ENCODE results near the gene ENOX1.

ENOX1 gene

DNA sequence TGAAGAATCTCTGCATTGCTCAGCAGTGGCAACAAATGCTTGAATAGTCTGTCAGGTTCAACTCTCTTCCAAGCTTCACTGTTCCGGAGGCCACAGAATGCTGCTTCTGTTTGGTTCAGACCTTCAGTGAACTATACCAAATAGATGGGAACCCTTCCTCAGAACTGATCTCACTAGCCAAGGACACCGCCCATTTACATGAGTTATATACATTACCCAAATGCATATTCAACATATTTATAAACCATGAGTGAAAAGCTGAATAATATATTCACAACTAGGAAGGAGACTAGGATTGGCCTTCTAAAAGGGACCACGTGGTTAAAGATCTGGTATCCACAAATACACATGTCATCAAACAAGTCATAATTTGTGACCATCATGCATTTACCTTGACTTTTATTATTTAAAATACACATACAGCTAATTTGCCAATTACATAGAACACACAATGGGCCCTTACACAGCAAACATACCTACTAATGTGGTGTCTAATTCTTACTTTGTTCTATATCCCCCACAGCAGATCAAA lies 49.3 kb downstream of the ENOX1 start:
- FAIRE-seq: no peak

GRCh38 chr13:43732726-43733125 lies 54.0 kb downstream of the ENOX1 start:
- no peak for FAIRE-seq

DNA sequence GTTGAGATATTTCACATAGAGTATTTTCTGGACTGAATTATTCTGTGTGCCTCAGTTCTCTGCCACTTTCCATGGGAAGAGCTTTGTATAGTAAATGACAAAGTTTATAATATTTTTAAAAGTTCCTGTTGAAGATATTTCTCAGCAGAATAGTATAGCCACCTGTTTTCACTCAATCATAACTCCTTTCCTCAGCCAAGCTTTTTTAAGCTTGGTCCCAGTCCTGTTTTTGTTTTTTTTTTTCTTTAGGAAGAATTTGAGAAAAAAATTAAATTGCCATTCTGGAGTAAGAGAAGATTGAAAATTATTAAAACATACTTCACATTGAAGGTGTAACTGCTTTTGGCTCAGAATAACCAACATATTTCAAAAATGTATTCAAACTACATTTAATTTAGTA lies 55.5 kb downstream of the ENOX1 start:
- no peak for FAIRE-seq

DNA sequence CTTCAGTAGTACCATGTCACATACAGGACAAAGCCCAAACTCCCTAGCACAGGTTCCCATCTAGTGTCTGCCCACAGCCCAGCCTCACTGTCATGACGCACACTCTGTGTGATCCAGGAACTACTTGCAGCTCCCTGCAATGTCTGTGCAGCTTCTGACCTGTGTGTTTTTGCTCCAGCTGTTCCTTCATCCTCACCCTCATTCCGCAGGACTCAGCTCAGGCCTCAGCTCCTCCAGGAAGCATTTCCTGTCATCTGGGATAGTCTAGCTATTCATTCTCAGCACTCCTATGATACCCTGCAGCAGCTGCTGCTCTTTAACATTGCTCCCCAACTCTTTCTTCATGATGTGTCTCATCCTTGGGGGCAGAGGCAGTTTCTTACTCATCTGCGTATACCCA lies 56.1 kb downstream of the ENOX1 start:
- FAIRE-seq: no peak

- FAIRE-seq: no peak
Observed at GRCh38 chr13:43728421-43728820, 58.4 kb downstream of the ENOX1 start.

- no peak for FAIRE-seq
Observed at GRCh38 chr13:43727856-43728255, 58.9 kb downstream of the ENOX1 start.

DNA sequence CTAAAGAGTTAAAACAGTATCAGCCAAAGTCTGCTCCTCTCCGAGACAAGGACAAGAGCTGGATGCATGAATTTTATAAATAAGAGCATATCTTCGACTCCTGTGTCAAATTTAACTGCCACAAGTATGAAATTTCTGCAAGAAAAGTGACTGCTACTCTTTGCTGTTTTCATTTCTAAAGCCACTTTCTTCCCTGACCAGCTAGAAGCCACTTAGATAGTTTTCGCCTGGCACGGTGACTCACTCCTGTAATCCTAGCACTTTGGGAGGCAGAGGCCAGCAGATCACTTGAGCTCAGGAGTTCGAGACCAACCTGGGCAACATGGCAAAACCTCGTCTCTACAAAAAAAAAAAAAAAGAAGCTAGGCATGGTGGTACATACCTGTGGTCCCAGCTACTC lies 61.3 kb downstream of the ENOX1 start:
- no peak for FAIRE-seq

GRCh38 chr13:43720780-43721397 lies 65.9 kb downstream of the ENOX1 start:
- no peak for FAIRE-seq

- no peak for FAIRE-seq
Observed at GRCh38 chr13:43698758-43699157, 88.0 kb downstream of the ENOX1 start.

DNA sequence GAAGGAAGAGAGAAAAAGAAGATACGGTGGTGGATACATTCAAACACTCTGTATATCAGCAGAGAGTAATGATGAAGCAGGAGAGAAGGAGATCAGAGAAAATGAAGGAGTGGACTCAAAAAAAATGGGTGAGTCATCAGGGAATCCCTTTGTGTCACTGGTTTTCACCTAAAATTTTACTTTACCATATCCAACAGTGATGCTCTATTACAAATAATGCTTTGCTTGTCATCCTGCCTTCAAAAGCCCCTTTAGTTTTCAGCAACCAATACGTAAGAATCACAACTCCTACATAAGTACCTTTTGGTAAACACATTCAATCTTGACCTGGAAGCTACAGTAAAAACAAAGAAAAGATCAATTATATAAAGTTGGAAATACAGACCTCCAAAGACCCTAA lies 88.8 kb downstream of the ENOX1 start:
- FAIRE-seq: no peak

- FAIRE-seq: no peak
Observed at GRCh38 chr13:43697323-43697722, 89.4 kb downstream of the ENOX1 start.

DNA sequence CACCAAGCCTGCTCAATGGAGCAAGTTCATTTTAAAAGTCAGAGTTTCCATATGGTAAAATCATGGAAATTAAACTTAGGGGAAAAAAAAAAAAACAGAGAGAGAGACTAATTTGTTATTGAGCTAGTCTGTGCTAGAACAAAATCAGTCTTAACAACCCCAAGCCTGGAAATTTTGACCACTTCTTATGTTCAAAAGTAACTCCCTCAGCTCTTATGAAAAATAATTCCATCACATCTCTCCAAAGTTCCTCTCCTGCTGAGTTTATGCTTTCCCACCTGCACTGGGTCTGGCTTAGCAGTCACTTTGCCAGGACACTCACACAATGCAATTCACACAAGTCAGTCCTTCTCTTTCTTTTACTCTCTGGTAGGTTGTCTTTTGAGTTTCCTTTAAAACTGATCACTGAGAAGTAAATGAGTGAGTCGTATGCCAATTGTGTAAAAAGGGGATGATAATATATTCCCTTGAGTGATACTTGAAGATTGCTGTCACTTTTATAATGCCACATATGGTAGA lies 92.6 kb downstream of the ENOX1 start:
- FAIRE-seq: no peak

- FAIRE-seq: no peak
Observed at GRCh38 chr13:43693639-43694038, 93.1 kb downstream of the ENOX1 start.

DNA sequence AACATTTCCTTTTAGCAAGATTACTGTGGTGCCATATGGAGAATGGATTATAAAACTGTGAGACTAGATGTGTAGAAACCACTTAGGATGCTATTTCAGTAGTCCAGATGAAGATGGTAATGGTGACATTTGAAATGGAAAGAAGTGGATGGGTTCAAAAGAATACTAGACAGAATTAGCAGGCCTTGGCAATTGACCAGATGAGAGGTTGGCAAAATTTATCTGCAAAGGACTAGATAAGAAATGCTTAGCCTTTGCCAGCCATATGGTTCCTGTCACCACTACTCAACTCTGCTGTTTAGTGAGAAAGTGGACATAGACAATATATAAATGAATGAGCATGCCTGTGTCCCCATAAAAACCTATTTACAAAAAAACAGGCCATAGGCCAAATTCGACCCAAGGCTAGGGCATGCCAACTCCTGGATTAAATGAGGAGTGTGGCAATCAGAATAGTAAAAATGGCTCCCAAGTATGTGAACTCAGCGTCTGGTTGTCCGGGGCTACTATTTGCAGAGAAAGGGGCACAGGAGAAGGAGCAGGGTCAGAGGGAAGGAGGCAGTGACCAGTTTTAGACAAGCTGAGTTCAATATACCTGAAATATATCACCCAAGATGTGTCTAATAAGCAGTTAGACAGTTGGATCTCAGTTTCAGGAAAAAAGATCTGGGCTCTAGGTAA lies 98.4 kb downstream of the ENOX1 start:
- no peak for FAIRE-seq

- no peak for FAIRE-seq
Observed at GRCh38 chr13:43687038-43687437, 99.7 kb downstream of the ENOX1 start.

DNA sequence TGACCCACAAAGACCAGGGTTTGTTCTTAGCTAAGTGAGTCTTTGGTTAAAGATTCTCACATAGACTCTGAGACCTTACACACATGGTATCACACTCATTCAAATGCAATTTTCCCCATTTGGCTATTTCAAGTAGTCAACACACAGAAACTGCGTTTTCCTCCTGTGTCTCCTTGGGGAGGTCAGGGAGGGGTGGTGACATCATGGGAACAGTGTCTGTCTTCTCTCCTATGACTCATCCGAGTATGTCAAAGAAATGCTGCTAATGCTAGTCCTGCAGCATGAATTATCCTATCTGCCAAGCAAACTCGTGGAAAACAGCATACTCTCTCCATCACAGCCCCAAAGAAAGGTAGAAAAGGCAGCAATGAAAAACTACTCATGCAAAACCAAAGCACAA lies 100.2 kb downstream of the ENOX1 start:
- no peak for FAIRE-seq

DNA sequence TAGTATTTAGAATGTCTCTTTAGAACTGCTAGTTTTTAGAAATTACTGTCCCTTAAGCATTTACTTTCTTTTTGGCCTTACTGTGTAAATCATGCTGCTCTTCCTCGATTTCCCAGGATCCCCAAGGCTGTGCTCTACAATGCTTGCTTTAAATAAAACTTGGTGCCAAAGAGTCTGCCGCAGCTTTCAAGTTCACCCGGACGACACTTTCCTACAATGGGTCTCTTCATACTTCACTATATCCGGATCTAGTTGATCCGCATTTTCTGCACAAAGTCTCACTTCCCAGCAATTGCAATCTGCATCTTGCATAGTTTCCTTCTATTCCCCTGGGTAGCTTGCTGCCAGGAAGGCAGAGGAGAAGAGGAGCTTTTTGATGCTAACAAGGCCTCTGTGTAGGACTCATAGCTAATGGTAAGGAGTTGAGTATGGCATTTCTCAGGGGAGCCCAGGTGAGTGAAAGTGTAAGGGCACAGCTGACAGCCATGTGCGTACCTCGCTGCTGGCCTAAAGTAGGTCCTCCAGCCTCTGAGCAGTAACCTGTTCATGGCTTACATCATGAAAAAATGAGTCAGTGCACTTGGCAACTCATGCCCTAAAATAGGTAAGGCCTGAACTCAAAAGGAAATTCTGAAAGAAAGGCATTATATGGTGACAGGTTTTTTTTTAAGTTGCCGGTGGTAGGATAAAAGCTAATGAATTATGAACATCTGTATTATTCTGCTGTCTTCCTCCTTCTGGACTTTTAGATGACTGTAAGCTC lies 101.6 kb downstream of the ENOX1 start:
- FAIRE-seq: no peak

DNA sequence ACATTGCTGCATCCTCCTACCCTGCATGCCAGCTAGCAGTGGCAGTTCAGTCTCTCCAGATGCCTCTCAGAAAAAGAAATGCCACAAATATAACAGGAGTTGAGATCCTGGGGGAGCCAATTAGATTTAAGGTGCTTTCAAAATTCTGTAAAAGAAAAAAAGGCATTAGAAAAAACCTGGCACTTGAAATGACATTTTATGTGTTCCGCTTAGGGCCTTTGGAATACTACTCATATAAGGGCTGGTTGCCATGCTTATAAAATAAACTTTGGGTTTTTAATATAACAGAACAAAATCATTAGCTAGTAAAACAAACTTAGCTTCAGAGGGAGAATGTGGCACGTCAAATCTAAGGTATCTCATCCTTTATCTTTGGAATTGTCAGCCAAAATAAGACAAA lies 104.1 kb downstream of the ENOX1 start:
- FAIRE-seq: no peak

DNA sequence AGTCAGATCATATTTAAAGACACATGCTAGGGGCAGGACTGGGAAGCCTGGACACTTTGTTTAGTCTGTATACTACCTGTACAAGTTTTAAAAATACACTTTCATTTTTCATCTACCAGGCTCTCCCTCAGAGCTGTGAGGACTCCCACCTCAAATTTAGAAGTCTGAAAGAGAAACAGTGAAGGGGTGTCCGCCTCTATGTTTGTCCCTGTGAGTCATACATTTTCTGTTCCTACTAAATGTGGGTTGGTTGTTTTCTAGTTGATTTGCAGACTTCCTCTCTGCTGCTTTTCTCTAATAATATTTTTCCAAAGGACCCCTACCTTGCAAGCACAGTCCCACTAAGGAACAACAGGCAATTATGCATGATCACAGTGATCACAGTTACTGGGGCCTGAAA lies 110.5 kb downstream of the ENOX1 start:
- FAIRE-seq: no peak

GRCh38 chr13:43675577-43675976 lies 111.2 kb downstream of the ENOX1 start:
- no peak for FAIRE-seq

DNA sequence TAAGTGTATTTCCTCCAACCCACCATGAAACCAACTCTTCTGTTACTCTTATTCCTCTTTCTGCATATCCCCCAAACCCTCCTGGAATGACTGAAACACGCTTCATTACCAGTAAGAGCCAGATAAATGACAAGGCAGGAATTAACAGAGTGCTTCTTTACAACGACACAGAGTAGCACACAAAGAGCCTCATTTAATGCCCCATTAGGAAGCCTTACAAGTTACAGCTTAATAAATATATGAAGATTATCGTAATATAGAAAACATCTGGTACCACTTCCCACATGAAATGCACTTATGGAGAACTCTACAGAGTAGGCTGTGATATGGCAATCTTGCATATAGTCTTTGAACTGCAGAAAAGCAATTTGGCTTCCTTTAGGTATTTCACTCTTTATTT lies 116.8 kb downstream of the ENOX1 start:
- no peak for FAIRE-seq

GRCh38 chr13:43669101-43669500 lies 117.7 kb downstream of the ENOX1 start:
- no peak for FAIRE-seq

- no peak for FAIRE-seq
Observed at GRCh38 chr13:43666403-43666802, 120.4 kb downstream of the ENOX1 start.

DNA sequence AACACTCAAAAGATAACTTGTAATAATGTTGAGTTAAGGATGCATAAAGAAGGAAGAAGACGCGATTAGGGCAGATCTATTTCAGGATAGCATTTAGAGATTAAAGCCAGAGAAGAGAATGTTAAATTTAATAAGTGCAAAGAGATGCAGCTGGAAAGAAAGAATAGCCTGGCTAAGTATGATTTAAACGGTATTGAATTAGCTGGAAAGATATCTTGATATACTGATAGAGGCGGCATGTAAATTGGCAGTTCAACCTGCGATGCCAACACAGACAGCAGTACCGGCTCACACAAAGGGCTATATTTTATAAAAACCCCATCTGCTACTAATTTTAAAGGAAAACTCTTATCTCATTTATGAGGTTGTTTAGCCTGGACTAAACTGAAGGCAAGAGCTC lies 121.4 kb downstream of the ENOX1 start:
- no peak for FAIRE-seq
